Suprapubic skin (tissue), 4 donors: ENCODE data around the gene ANGEL2. TPM values are rescaled to one million over a fixed set of nuclear protein-coding genes. Genes with fewer than 3 reads are reported as not detected.
"Not testable (repeated sequence)": the region's sequence is repeated elsewhere in the genome, so short reads cannot be mapped to it uniquely, and the experiment has no call there.

ENCODE experiments used
- DNase-seq, 2 donors: peaks; one replicate each; pipeline ENCODE4 v3.0.0-alpha.2; 2019; ENCODE audit warnings: low spot score in 2 of 2
- H3K27ac ChIP-seq: fragments of 200-600 bp; sonication (generic); one replicate; pipeline ENCODE4 v1.5.1; 2019
- H3K27me3 ChIP-seq: fragments of 200-600 bp; sonication (generic); one replicate; pipeline ENCODE4 v1.5.1; 2019
- H3K36me3 ChIP-seq: fragments of 200-600 bp; sonication (generic); one replicate; pipeline ENCODE4 v1.5.1; 2019
- H3K4me1 ChIP-seq: fragments of 200-600 bp; sonication (generic); one replicate; pipeline ENCODE4 v1.5.1; 2019
- H3K4me3 ChIP-seq: fragments of 200-600 bp; sonication (generic); one replicate; pipeline ENCODE4 v1.5.1; 2019; ENCODE audit warnings: mild to moderate bottlenecking
- H3K9me3 ChIP-seq: fragments of 200-600 bp; sonication (generic); one replicate; pipeline ENCODE4 v1.5.1; 2019
- CTCF ChIP-seq, 2 donors: fragments of 200-600 bp in 1 of 2; fragments of 450-650 bp in 1 of 2; sonication (generic) in 1 of 2; IDR thresholded peaks; one replicate each; pipeline ENCODE4 v1.5.1; 2016 to 2019; ENCODE audit warnings: antibody characterized with exemption in 2 of 2, mild to moderate bottlenecking in 1 of 2, moderate library complexity in 1 of 2
- EP300 ChIP-seq: sonication (generic); formaldehyde crosslinking; IDR thresholded peaks from one replicate; pipeline ENCODE4 v1.6.1; 2017; ENCODE audit warnings: antibody characterized with exemption
- POLR2A ChIP-seq, 2 donors: fragments of 450-650 bp; IDR thresholded peaks; one replicate each; pipeline ENCODE4 v1.6.1; 2017; ENCODE audit warnings: antibody characterized with exemption in 2 of 2, mild to moderate bottlenecking in 2 of 2, moderate library complexity in 2 of 2
- POLR2AphosphoS5 ChIP-seq, 3 donors: sonication (generic); formaldehyde crosslinking; IDR thresholded peaks; one replicate each; pipeline ENCODE4 v1.6.1; 2017; ENCODE audit warnings: antibody characterized with exemption in 3 of 3
- WGBS: methylation state at CpG from one replicate; pipeline ENCODE4 v1.1.5; 2018; 5-methylcytosine and 5-hydroxymethylcytosine counted together
- total RNA-seq, 4 donors: library from RNA; depleted of rRNA; stranded (reverse); fragments of >200 nt; gene quantifications; one replicate each; pipeline ENCODE4 v1.1.0, GENCODE V29; 2016

ANGEL2 gene
- total RNA-seq, 4 donors from 2014 or later, result 27.9 to 116 (median 36.0) TPM

GRCh38 chr1:213034713-213035112 is 19.0 kb upstream of the ANGEL2 start:
- WGBS, result 83% methylated on average over 1 of the region's 1 CpG
- Histone ChIP-seq H3K4me3 (no peak overlapping the region), H3K27ac (no peak overlapping the region), H3K36me3 (no peaks in the 10 kb centered on the region), H3K4me1 (no peaks in the 10 kb centered on the region), H3K27me3 (peaks cover 52% of the 10 kb centered on the region), H3K9me3 (no peaks in the 10 kb centered on the region)
- TF ChIP-seq POLR2A (IDR thresholded peaks at IDR 0.05) (no peak), EP300 (no peak), POLR2AphosphoS5 (IDR thresholded peaks at IDR 0.05) (no peak)
- no peak for DNase-seq

DNA sequence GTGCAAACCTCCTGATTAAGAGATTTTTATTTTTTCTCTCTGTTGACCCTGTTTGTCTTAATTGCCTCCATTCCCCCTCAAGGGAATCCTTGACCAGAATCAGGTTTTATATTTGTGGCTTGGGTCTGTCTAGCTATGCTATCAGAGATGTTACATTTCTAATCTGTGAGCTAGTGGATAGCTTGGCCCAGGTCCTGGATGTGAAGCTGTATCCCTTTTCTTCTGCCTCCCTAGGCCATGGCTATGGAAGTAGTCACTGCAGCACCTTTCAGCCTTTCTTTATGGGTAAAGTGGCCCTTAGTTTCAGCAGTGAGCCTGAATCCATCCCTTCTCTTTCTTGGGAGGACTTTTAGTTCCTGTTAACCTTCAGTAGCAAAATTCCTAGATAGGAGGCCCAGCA is 17.0 kb upstream of the ANGEL2 start:
- H3K4me3 ChIP-seq, result no peak overlapping the region
- no peak for TF ChIP-seq POLR2A (IDR thresholded peaks at IDR 0.05)
- TF ChIP-seq POLR2AphosphoS5 (IDR thresholded peaks at IDR 0.05), result no peak
- TF ChIP-seq EP300, result no peak
- no peak for TF ChIP-seq CTCF (IDR thresholded peaks at IDR 0.05)
- no peaks in the 10 kb centered on the region for H3K36me3 ChIP-seq
- H3K27me3 ChIP-seq, result peaks cover 62% of the 10 kb centered on the region
- H3K4me1 ChIP-seq, result no peaks in the 10 kb centered on the region
- no peak for DNase-seq
- no peaks in the 10 kb centered on the region for H3K9me3 ChIP-seq
- H3K27ac ChIP-seq, result no peak overlapping the region

- H3K4me3 ChIP-seq, H3K4me1 ChIP-seq, H3K27ac ChIP-seq, H3K36me3 ChIP-seq, DNase-seq, H3K9me3 ChIP-seq: not testable (repeated sequence)
- H3K27me3 ChIP-seq, result peaks cover 43% of the 10 kb centered on the region
- 86% methylated on average over 3 of the region's 3 CpGs for WGBS
These were observed 11.4 kb upstream of the ANGEL2 start for GRCh38 chr1:213027024-213027423.

- H3K36me3 ChIP-seq, result no peaks in the 10 kb centered on the region
- H3K4me1 ChIP-seq, result no peaks in the 10 kb centered on the region
- 89% methylated on average over 3 of the region's 3 CpGs for WGBS
- TF ChIP-seq POLR2AphosphoS5 (IDR thresholded peaks at IDR 0.05) (no peak), EP300 (no peak), POLR2A (IDR thresholded peaks at IDR 0.05) (no peak), CTCF (IDR thresholded peaks at IDR 0.05) (no peak)
- no peak overlapping the region for H3K4me3 ChIP-seq
- DNase-seq, result no peak
- H3K27ac ChIP-seq, result no peak overlapping the region
- no peaks in the 10 kb centered on the region for H3K9me3 ChIP-seq
- H3K27me3 ChIP-seq, result peaks cover under 1% of the 10 kb centered on the region
These were observed 4.3 kb upstream of the ANGEL2 start for GRCh38 chr1:213020016-213020415.

- no peak for TF ChIP-seq POLR2A (IDR thresholded peaks at IDR 0.05)
- no peak for TF ChIP-seq POLR2AphosphoS5 (IDR thresholded peaks at IDR 0.05)
- TF ChIP-seq CTCF (IDR thresholded peaks at IDR 0.05), result no peak
- no peak for TF ChIP-seq EP300
- H3K4me3 ChIP-seq, result no peak overlapping the region
- no peak for DNase-seq
- peaks cover 3% of the 10 kb centered on the region for H3K4me1 ChIP-seq
- H3K9me3 ChIP-seq, result no peaks in the 10 kb centered on the region
- H3K27ac ChIP-seq, result no peak overlapping the region
- H3K36me3 ChIP-seq, result no peaks in the 10 kb centered on the region
- H3K27me3 ChIP-seq, result no peaks in the 10 kb centered on the region
- WGBS, result 94% methylated on average over 4 of the region's 4 CpGs
These were observed 3.8 kb upstream of the ANGEL2 start for GRCh38 chr1:213019450-213019849.

GRCh38 chr1:213017447-213018273 is 2.0 kb upstream of the ANGEL2 start:
- no peak overlapping the region for H3K4me3 ChIP-seq
- H3K36me3 ChIP-seq, result no peaks in the 10 kb centered on the region
- WGBS, result 95% methylated on average over 9 of the region's 9 CpGs
- H3K4me1 ChIP-seq, result peaks cover 10% of the 10 kb centered on the region
- no peaks in the 10 kb centered on the region for H3K27me3 ChIP-seq
- TF ChIP-seq CTCF (IDR thresholded peaks at IDR 0.05), result no peak
- no peak for TF ChIP-seq POLR2AphosphoS5 (IDR thresholded peaks at IDR 0.05)
- TF ChIP-seq EP300, result no peak
- TF ChIP-seq POLR2A (IDR thresholded peaks at IDR 0.05), result no peak
- H3K9me3 ChIP-seq, result no peaks in the 10 kb centered on the region
- no peak overlapping the region for H3K27ac ChIP-seq
- DNase-seq, result no peak
